Measurements from ENCODE around the gene LHFPL2. TPM values are rescaled to one million over a fixed set of nuclear protein-coding genes. Genes with fewer than 3 reads are reported as not detected.

Gene LHFPL2
- total RNA-seq, 2 experiments from 2014 or later, result 0.19 to 0.25 TPM

- Histone ChIP-seq H3K27me3 (ENCODE audit: control insufficient read depth in 1 of 2, insufficient read depth in 2 of 2, low read length in 2 of 2) (peaks cover 0 to 5% of the 10 kb centered on the region in 2 experiments), H3K9me3 (ENCODE audit: control insufficient read depth in 1 of 2, insufficient read depth in 1 of 2, low read length in 2 of 2) (no peaks in the 10 kb centered on the region), H3K27ac (ENCODE audit: low read depth in 1 of 2, low read length in 2 of 2) (no peak overlapping the region), H3K36me3 (ENCODE audit: insufficient read depth, low read length) (no peaks in the 10 kb centered on the region), H3K4me3 (ENCODE audit: low read length) (no peak overlapping the region), H3K4me1 (ENCODE audit: insufficient read depth, low read length) (no peaks in the 10 kb centered on the region)
- Mint-ChIP-seq H3K9me3 (peaks cover 3% of the 10 kb centered on the region), H3K36me3 (ENCODE audit: low read depth) (no peaks in the 10 kb centered on the region), H3K27me3 (peaks cover 13% of the 10 kb centered on the region), H3K4me1 (ENCODE audit: low read depth) (no peaks in the 10 kb centered on the region), H3K27ac (no peak overlapping the region), H3K4me3 (no peak overlapping the region)
- ChIA-PET CTCF (no interaction called here), POLR2A (no interaction called here)
- intact Hi-C loops (cut with DNase I, micrococcal nuclease), result no loop called here
- ATAC-seq (ENCODE audit: poor library complexity) (no peak), DNase-seq (no peak)
- TF ChIP-seq CTCF (IDR thresholded peaks at IDR 0.05), result no peak
Measured at GRCh38 chr5:78561261-78561660, 87.3 kb downstream of the LHFPL2 start.

- no peaks in the 10 kb centered on the region for H3K4me1 ChIP-seq (ENCODE audit: insufficient read depth, low read length)
- ATAC-seq (ENCODE audit: poor library complexity) (no peak), DNase-seq (no peak)
- no peak overlapping the region for H3K27ac ChIP-seq (ENCODE audit: low read depth in 1 of 2, low read length in 2 of 2)
- no peaks in the 10 kb centered on the region for H3K4me1 Mint-ChIP-seq (ENCODE audit: low read depth)
- peaks cover 8% of the 10 kb centered on the region for H3K27me3 Mint-ChIP-seq
- H3K4me3 ChIP-seq (ENCODE audit: low read length), result no peak overlapping the region
- H3K36me3 Mint-ChIP-seq (ENCODE audit: low read depth), result no peaks in the 10 kb centered on the region
- no peak overlapping the region for H3K27ac Mint-ChIP-seq
- POLR2A ChIA-PET, result no interaction called here
- no peak overlapping the region for H3K4me3 Mint-ChIP-seq
- intact Hi-C loops (cut with DNase I, micrococcal nuclease), result no loop called here
- no peak for TF ChIP-seq CTCF (IDR thresholded peaks at IDR 0.05)
- no peaks in the 10 kb centered on the region for H3K9me3 ChIP-seq (ENCODE audit: control insufficient read depth in 1 of 2, insufficient read depth in 1 of 2, low read length in 2 of 2)
- H3K27me3 ChIP-seq (ENCODE audit: control insufficient read depth in 1 of 2, insufficient read depth in 2 of 2, low read length in 2 of 2), result peaks cover 0 to 5% of the 10 kb centered on the region in 2 experiments
- H3K9me3 Mint-ChIP-seq, result no peaks in the 10 kb centered on the region
- H3K36me3 ChIP-seq (ENCODE audit: insufficient read depth, low read length), result no peaks in the 10 kb centered on the region
- CTCF ChIA-PET, result no interaction called here
Measured at GRCh38 chr5:78560000-78560855, 88.3 kb downstream of the LHFPL2 start.

GRCh38 chr5:78557601-78558000 is 91.0 kb downstream of the LHFPL2 start:
- no peak overlapping the region for H3K4me3 ChIP-seq (ENCODE audit: low read length)
- ATAC-seq (ENCODE audit: poor library complexity), result no peak
- peaks cover 0 to 5% of the 10 kb centered on the region in 2 experiments for H3K27me3 ChIP-seq (ENCODE audit: control insufficient read depth in 1 of 2, insufficient read depth in 2 of 2, low read length in 2 of 2)
- H3K9me3 Mint-ChIP-seq, result no peaks in the 10 kb centered on the region
- no peak overlapping the region for H3K27ac Mint-ChIP-seq
- TF ChIP-seq CTCF (IDR thresholded peaks at IDR 0.05), result no peak
- no peaks in the 10 kb centered on the region for H3K4me1 Mint-ChIP-seq (ENCODE audit: low read depth)
- H3K36me3 ChIP-seq (ENCODE audit: insufficient read depth, low read length), result no peaks in the 10 kb centered on the region
- no peaks in the 10 kb centered on the region for H3K9me3 ChIP-seq (ENCODE audit: control insufficient read depth in 1 of 2, insufficient read depth in 1 of 2, low read length in 2 of 2)
- ChIA-PET CTCF (no interaction called here), POLR2A (no interaction called here)
- peaks cover 4% of the 10 kb centered on the region for H3K27me3 Mint-ChIP-seq
- H3K4me1 ChIP-seq (ENCODE audit: insufficient read depth, low read length), result no peaks in the 10 kb centered on the region
- no peak for DNase-seq
- intact Hi-C loops (cut with DNase I, micrococcal nuclease), result no loop called here
- H3K36me3 Mint-ChIP-seq (ENCODE audit: low read depth), result no peaks in the 10 kb centered on the region
- H3K4me3 Mint-ChIP-seq, result no peak overlapping the region
- H3K27ac ChIP-seq (ENCODE audit: low read depth in 1 of 2, low read length in 2 of 2), result no peak overlapping the region
